Measurements from ENCODE around the gene DSCAML1.

DSCAML1 gene

GRCh38 chr11:117480221-117480620 is 316.8 kb downstream of the DSCAML1 start:
- TF ChIP-seq CTCF (conservative IDR thresholded peaks at IDR 0.05): no peak
- no peak overlapping the region for H3K27ac ChIP-seq

- H3K27ac ChIP-seq: no peak overlapping the region
- no peak for TF ChIP-seq CTCF (conservative IDR thresholded peaks at IDR 0.05)
These were observed 317.6 kb downstream of the DSCAML1 start for GRCh38 chr11:117479372-117479771.

- no peak overlapping the region for H3K27ac ChIP-seq
- TF ChIP-seq CTCF (conservative IDR thresholded peaks at IDR 0.05): no peak
These were observed 318.1 kb downstream of the DSCAML1 start for GRCh38 chr11:117478926-117479325.

- no peak overlapping the region for H3K27ac ChIP-seq
- TF ChIP-seq CTCF (conservative IDR thresholded peaks at IDR 0.05): no peak
These were observed 318.7 kb downstream of the DSCAML1 start for GRCh38 chr11:117478126-117478860.

- H3K27ac ChIP-seq: no peak overlapping the region
- TF ChIP-seq CTCF (conservative IDR thresholded peaks at IDR 0.05): no peak
These were observed 319.3 kb downstream of the DSCAML1 start for GRCh38 chr11:117477721-117478120.

- no peak for TF ChIP-seq CTCF (conservative IDR thresholded peaks at IDR 0.05)
- no peak overlapping the region for H3K27ac ChIP-seq
These were observed 320.4 kb downstream of the DSCAML1 start for GRCh38 chr11:117476531-117477142.

- H3K27ac ChIP-seq: no peak overlapping the region
- no peak for TF ChIP-seq CTCF (conservative IDR thresholded peaks at IDR 0.05)
These were observed 321.1 kb downstream of the DSCAML1 start for GRCh38 chr11:117475716-117476530.

All from VCaP (cell line).